HEK293 (cell line): Measurements from ENCODE around the gene TRAPPC3L.
A peak's percentile ranks its signal among the peaks of the same experiment; 100 is the strongest.

Source experiments
- CTCF ChIA-PET: fragments of 350-600 bp; formaldehyde crosslinking; extraction: SDS; loops from one replicate; lab custom pipeline; 2021; ENCODE audit warnings: antibody characterized with exemption; lab: Yijun Ruan, JAX
- POLR2A ChIA-PET: fragments of 300-600 bp; formaldehyde crosslinking; extraction: SDS; loops from one replicate; lab custom pipeline; 2020; ENCODE audit warnings: antibody characterized with exemption, inconsistent platforms; lab: Yijun Ruan, JAX
- H3K27ac ChIP-seq: fragments of 200-500 bp; sonication (Bioruptor generic); 2 replicates; pipeline ENCODE4 v1.5.1; 2014; ENCODE audit warnings: low read depth, low read length, control low read depth, inconsistent platforms; ENCODE audit errors: extremely low read depth
- H3K36me3 ChIP-seq, 2 experiments: fragments of 200-500 bp in 1 of 2; sonication (Bioruptor generic) in 1 of 2; 1 replicate in 1 of 2; 2 replicates in 1 of 2; pipeline ENCODE4 v1.5.1; 2014 to 2017; ENCODE audit warnings: inconsistent platforms in 2 of 2, low read length in 2 of 2; ENCODE audit not compliant: control insufficient read depth in 2 of 2, insufficient read depth in 1 of 2
- H3K4me1 ChIP-seq: fragments of 200-500 bp; sonication (Bioruptor generic); 2 replicates; pipeline ENCODE4 v1.5.1; 2014; ENCODE audit warnings: mild to moderate bottlenecking, low read length, inconsistent platforms; ENCODE audit not compliant: control insufficient read depth, insufficient read depth
- H3K4me3 ChIP-seq: 2 replicates; pipeline ENCODE4 v1.5.1; 2011; ENCODE audit warnings: low read depth, mild to moderate bottlenecking, control low read depth, low read length, moderate library complexity
- H3K9me3 ChIP-seq: fragments of 200-500 bp; sonication (Bioruptor generic); 2 replicates; pipeline ENCODE4 v1.5.1; 2014; ENCODE audit warnings: low read depth, low read length, inconsistent platforms; ENCODE audit not compliant: control insufficient read depth, insufficient read depth
- ELK4 ChIP-seq: IDR thresholded peaks from 2 replicates; pipeline ENCODE4 v1.6.1; 2011; ENCODE audit warnings: mild to moderate bottlenecking, low read depth, low read length, borderline replicate concordance
- FEZF1 ChIP-seq: fragments of 450-650 bp; formaldehyde crosslinking; IDR thresholded peaks from 2 replicates; pipeline ENCODE4 v1.5.1; 2016; ENCODE audit warnings: missing biosample characterization, missing genetic modification characterization
- KLF8 ChIP-seq: fragments of 450-650 bp; formaldehyde crosslinking; IDR thresholded peaks from 2 replicates; pipeline ENCODE4 v1.5.1; 2016; ENCODE audit warnings: missing biosample characterization, missing genetic modification characterization
- KLF9 ChIP-seq: fragments of 450-650 bp; formaldehyde crosslinking; IDR thresholded peaks from 2 replicates; pipeline ENCODE4 v1.5.1; 2016; ENCODE audit warnings: missing biosample characterization, missing genetic modification characterization, low read depth
- OSR2 ChIP-seq: fragments of 450-650 bp; formaldehyde crosslinking; IDR thresholded peaks from 2 replicates; pipeline ENCODE4 v1.5.1; 2016; ENCODE audit warnings: missing biosample characterization, missing genetic modification characterization
- PRDM10 ChIP-seq: fragments of 450-650 bp; formaldehyde crosslinking; IDR thresholded peaks from 2 replicates; pipeline ENCODE4 v1.5.1; 2016; ENCODE audit warnings: missing biosample characterization, missing genetic modification characterization
- PRDM6 ChIP-seq: fragments of 450-650 bp; formaldehyde crosslinking; IDR thresholded peaks from 2 replicates; pipeline ENCODE4 v1.5.1; 2017; ENCODE audit warnings: missing biosample characterization, missing genetic modification characterization
- REPIN1 ChIP-seq: fragments of 450-650 bp; formaldehyde crosslinking; IDR thresholded peaks from 2 replicates; pipeline ENCODE4 v1.5.1; 2017; ENCODE audit warnings: missing biosample characterization, missing genetic modification characterization, low read depth
- SALL2 ChIP-seq: fragments of 450-650 bp; formaldehyde crosslinking; IDR thresholded peaks from 2 replicates; pipeline ENCODE4 v1.5.0; 2017; ENCODE audit warnings: missing biosample characterization, mild to moderate bottlenecking, missing genetic modification characterization, borderline replicate concordance
- SCRT1 ChIP-seq: fragments of 450-650 bp; formaldehyde crosslinking; IDR thresholded peaks from 2 replicates; pipeline ENCODE4 v1.5.1; 2016; ENCODE audit warnings: missing biosample characterization, missing genetic modification characterization, borderline replicate concordance
- ZBTB1 ChIP-seq: fragments of 450-650 bp; formaldehyde crosslinking; IDR thresholded peaks from 2 replicates; pipeline ENCODE4 v1.5.1; 2016; ENCODE audit warnings: missing biosample characterization, missing genetic modification characterization
- ZNF157 ChIP-seq: fragments of 450-650 bp; formaldehyde crosslinking; IDR thresholded peaks from 2 replicates; pipeline ENCODE4 v1.5.1; 2016; ENCODE audit warnings: missing biosample characterization, missing genetic modification characterization
- ZNF202 ChIP-seq: fragments of 450-650 bp; formaldehyde crosslinking; IDR thresholded peaks from 2 replicates; pipeline ENCODE4 v1.5.1; 2016; ENCODE audit warnings: missing biosample characterization, missing genetic modification characterization, borderline replicate concordance
- ZNF221 ChIP-seq: fragments of 450-650 bp; formaldehyde crosslinking; IDR thresholded peaks from 2 replicates; pipeline ENCODE4 v1.5.1; 2017; ENCODE audit warnings: missing biosample characterization, missing genetic modification characterization, borderline replicate concordance
- ZNF843 ChIP-seq: fragments of 450-650 bp; formaldehyde crosslinking; IDR thresholded peaks from 2 replicates; pipeline ENCODE4 v1.5.1; 2016; ENCODE audit warnings: missing biosample characterization, missing genetic modification characterization
- ZXDB ChIP-seq: fragments of 450-650 bp; formaldehyde crosslinking; IDR thresholded peaks from 2 replicates; pipeline ENCODE4 v1.5.1; 2016; ENCODE audit warnings: missing biosample characterization, missing genetic modification characterization

The TRAPPC3L gene

GRCh38 chr6:116483616-116484015 is 61.9 kb downstream of the TRAPPC3L start:
- TF ChIP-seq ZNF202 (no peak), FEZF1 (tag by site-specific recombination) (peak; percentile 77), REPIN1 (tag by site-specific recombination) (no peak), ZNF843 (tag by site-specific recombination) (peak; percentile 87), SCRT1 (tag by site-specific recombination) (no peak), ZXDB (peak; percentile 73), PRDM6 (tag by site-specific recombination) (peak; percentile 62), ELK4 (no peak), OSR2 (tag by site-specific recombination) (peak; percentile 27; the same call in 1 of the 2 replicates), KLF8 (no peak)
- ChIA-PET CTCF (interaction anchor here (0.6 to 0.7 kb wide), 2 partner anchors 81 to 86 kb away, joined by 3 read pairs; no protein-coding TSS in a partner anchor), POLR2A (no interaction called here)
- Histone ChIP-seq H3K9me3 (no peaks in the 10 kb centered on the region), H3K4me1 (peaks cover 18% of the 10 kb centered on the region; the same call in 1 of the 2 replicates), H3K4me3 (no peak overlapping the region), H3K27ac (no peak overlapping the region), H3K36me3 (no peaks in the 10 kb centered on the region)

GRCh38 chr6:116482780-116483179 is 62.7 kb downstream of the TRAPPC3L start:
- no peak for TF ChIP-seq KLF9 (tag by site-specific recombination)
- no peak for TF ChIP-seq PRDM10
- TF ChIP-seq ZBTB1 (tag by site-specific recombination): no peak
- no peak for TF ChIP-seq ZNF221 (tag by site-specific recombination)
- TF ChIP-seq SALL2 (tag by site-specific recombination): no peak
- no peak for TF ChIP-seq ZNF157
- CTCF ChIA-PET: no interaction called here

More at GRCh38 chr6:116482780-116483179, 62.7 kb downstream of the TRAPPC3L start:
- Histone ChIP-seq H3K27ac (no peak overlapping the region), H3K4me1 (peaks cover 18% of the 10 kb centered on the region; the same call in 1 of the 2 replicates), H3K36me3 (no peaks in the 10 kb centered on the region), H3K9me3 (no peaks in the 10 kb centered on the region), H3K4me3 (no peak overlapping the region)
- POLR2A ChIA-PET: no interaction called here
